HL-60/S4 (cell line): ENCODE data around the gene CLIP3.

Experiments
- in situ Hi-C: fragments of 300-500 bp; cut with MboI; formaldehyde crosslinking; loops from 2 replicates; pipeline ENCODE4 v1.14.3; 2022; ENCODE audit warnings: low sequenced_read_pairs

Gene CLIP3

GRCh38 chr19:35978832-35979365 lies 53.8 kb downstream of the CLIP3 start:
- in situ Hi-C loops = no loop called here

GRCh38 chr19:35978271-35978670 lies 54.4 kb downstream of the CLIP3 start:
- in situ Hi-C loops = no loop called here

- in situ Hi-C loops = no loop called here
Measured at GRCh38 chr19:35977446-35978222, 55.0 kb downstream of the CLIP3 start.

- in situ Hi-C loops = no loop called here
Measured at GRCh38 chr19:35975608-35976214, 57.0 kb downstream of the CLIP3 start.

- in situ Hi-C loops = no loop called here
Measured at GRCh38 chr19:35973487-35973886, 59.2 kb downstream of the CLIP3 start.

- in situ Hi-C loops = no loop called here
Measured at GRCh38 chr19:35966771-35967170, 65.9 kb downstream of the CLIP3 start.
